Heart left ventricle (tissue), 16 donors: ENCODE results near the gene PEPD. TPM values are rescaled to one million over a fixed set of nuclear protein-coding genes. Genes with fewer than 3 reads are reported as not detected.

ENCODE experiments used
- ATAC-seq, 4 donors: fragments of 200-7000 bp; cut with Tn5 transposase; one replicate each; pipeline ENCODE4 v1.9.1; 2020 to 2022; ENCODE audit warnings: moderate library complexity in 4 of 4, mild to moderate bottlenecking in 3 of 4, moderate number of reproducible peaks in 1 of 4
- DNase-seq, 5 donors: peaks; one replicate each; pipeline ENCODE4 v3.0.0-alpha.2; 2020
- H3K27ac ChIP-seq, 12 donors: fragments of 200-600 bp; sonication (generic) in 4 of 12; one replicate each; pipeline versions ENCODE4 v1.5.0 to v1.8.0; 2016 to 2022; ENCODE audit warnings: mild to moderate bottlenecking in 2 of 12
- H3K27me3 ChIP-seq, 9 donors: fragments of 200-600 bp; sonication (generic) in 2 of 9; one replicate each; pipeline versions ENCODE4 v1.5.1 to v1.8.0; 2016 to 2022; ENCODE audit warnings: mild to moderate bottlenecking in 3 of 9
- H3K36me3 ChIP-seq, 9 donors: fragments of 200-600 bp; sonication (generic) in 2 of 9; one replicate each; pipeline versions ENCODE4 v1.5.0 to v1.8.0; 2018 to 2022; ENCODE audit warnings: mild to moderate bottlenecking in 2 of 9
- H3K4me1 ChIP-seq, 12 donors: fragments of 200-600 bp; sonication (generic) in 4 of 12; one replicate each; pipeline versions ENCODE4 v1.5.0 to v1.8.0; 2016 to 2022; ENCODE audit warnings: mild to moderate bottlenecking in 3 of 12
- H3K4me3 ChIP-seq, 12 donors: fragments of 200-600 bp; sonication (generic) in 4 of 12; one replicate each; pipeline versions ENCODE4 v1.5.0 to v1.8.0; 2017 to 2022; ENCODE audit warnings: mild to moderate bottlenecking in 9 of 12, moderate library complexity in 4 of 12
- H3K9me3 ChIP-seq, 12 donors: fragments of 200-600 bp; sonication (generic) in 4 of 12; one replicate each; pipeline versions ENCODE4 v1.5.0 to v1.8.0; 2016 to 2022; ENCODE audit warnings: mild to moderate bottlenecking in 1 of 12
- CTCF ChIP-seq, 12 donors: fragments of 200-600 bp; sonication (generic) in 4 of 12; IDR thresholded peaks; one replicate each; pipeline versions ENCODE4 v1.5.0 to v1.8.0; 2018 to 2022; ENCODE audit warnings: antibody characterized with exemption in 12 of 12, mild to moderate bottlenecking in 5 of 12
- POLR2A ChIP-seq, 2 donors: fragments of 450-650 bp; IDR thresholded peaks; one replicate each; pipeline ENCODE4 v1.6.1; 2017; ENCODE audit warnings: antibody characterized with exemption in 2 of 2, mild to moderate bottlenecking in 2 of 2, moderate library complexity in 2 of 2
- WGBS, 4 donors: extraction: QIAGEN DNeasy Blood & Tissue Kit in 2 of 4; methylation state at CpG; one replicate each; pipeline versions ENCODE4 v1.1.5 to v1.1.7; 2013 to 2018; 5-methylcytosine and 5-hydroxymethylcytosine counted together
- intact Hi-C, 10 donors: fragments of 100-400 bp; cut with DNase I; formaldehyde crosslinking; loops; one replicate each; pipeline versions ENCODE4 v1.11.1 to v1.14.2; 2022
- polyA plus RNA-seq, 2 donors: library from polyadenylated mRNA; stranded (reverse); fragments of 200-250 nt; gene quantifications; one replicate each; pipeline ENCODE4 v1.2.3, GENCODE V29; 2013
- total RNA-seq, 9 donors: library from RNA; depleted of rRNA in 2 of 9; stranded (reverse); fragments of >200 nt in 2 of 9; fragmentation: NEBNext Ultra II Directional in 3 of 9; extraction: Animal tissue kit (Norgen Biotek cat#: 25700) in 3 of 9; gene quantifications; one replicate each; pipeline versions ENCODE4 v1.1.0 to v1.2.4, GENCODE V29; 2016 to 2023
- donor health status: ischemic (EF 13 %, LVEDD 7.1; RV severe dilation, severe dysfunction).
- donor health status: healthy with polysubstance abuse.
- donor health status: DM: no; HTN: yes; CAD: no.
- donor health status: DM: no; HTN: no; CAD: no.
- donor health status: ischemic (EF 25% LVEDD 6.9; RV normal size, moderate dysfunction).
- donor health status: ischemic (EF 25% LVEDD 5.7; RV mildly dilated, moderate dysfunction).
- donor health status: healthy.
- donor health status: DM: yes; HTN: yes; CAD: no.
- donor health status: ischemic (EF 35%, LVEDD 5.7; RV mildly dilated, moderate dysfunction).
- donor health status: nonischemic (EF 11% LVEDD 7.7; RV severe dilation, severe dysfunction).
- donor health status: DM: yes; HTN: yes; CAD: no.
- donor health status: PGD.
- donor health status: ischemic (EF 29% LVEDD 5.4; RV normal size, mild dysfunction).
- donor health status: nonischemic (EF 23%, LVEDD 6.1; RV moderate dilation, normal function).

Gene PEPD
- total and polyA plus RNA-seq, 11 donors = 19.4 to 45.7 (median 29.9) TPM

GRCh38 chr19:33513424-33513823 is 8.2 kb downstream of the PEPD start:
- TF ChIP-seq POLR2A (IDR thresholded peaks at IDR 0.05) (no peak), CTCF (IDR thresholded peaks at IDR 0.05) (no peak)
- Histone ChIP-seq H3K4me3 (no peak overlapping the region), H3K27ac (no peak overlapping the region), H3K27me3 (no peaks in the 10 kb centered on the region), H3K4me1 (peaks cover 0 to 15% (median 2%) of the 10 kb centered on the region in 12 donors), H3K9me3 (no peaks in the 10 kb centered on the region), H3K36me3 (peaks cover 0 to 29% (median 8%) of the 10 kb centered on the region in 9 donors)
- intact Hi-C loops = no loop called here
- ATAC-seq (peak in 1 of 4 donors; percentile 18), DNase-seq (peak in 1 of 5 donors; percentile 45)
- 79 to 93% (median 90%) methylated on average over 9 of the region's 9 CpGs for WGBS, 4 donors

GRCh38 chr19:33512580-33513137 is 8.9 kb downstream of the PEPD start:
- Histone ChIP-seq H3K36me3 (peaks cover 0 to 29% (median 8%) of the 10 kb centered on the region in 9 donors), H3K27me3 (no peaks in the 10 kb centered on the region), H3K27ac (no peak overlapping the region), H3K9me3 (no peaks in the 10 kb centered on the region), H3K4me1 (peaks cover 0 to 22% (median 10%) of the 10 kb centered on the region in 12 donors), H3K4me3 (no peak overlapping the region)
- no peak for DNase-seq
- ATAC-seq = no peak
- intact Hi-C loops = no loop called here
- no peak for TF ChIP-seq CTCF (IDR thresholded peaks at IDR 0.05)
- 90 to 99% (median 95%) methylated on average over 14 to 23 of the region's 23 CpGs for WGBS, 4 donors

- WGBS, 4 donors = 93 to 97% (median 97%) methylated on average over 2 to 3 of the region's 3 CpGs
Observed at GRCh38 chr19:33512021-33512420, 9.6 kb downstream of the PEPD start.

GRCh38 chr19:33511346-33511745 is 10.2 kb downstream of the PEPD start:
- H3K27me3 ChIP-seq = no peaks in the 10 kb centered on the region
- WGBS, 4 donors = 74 to 95% (median 92%) methylated on average over 8 to 13 of the region's 13 CpGs
- DNase-seq (no peak), ATAC-seq (no peak)
- H3K4me3 ChIP-seq = no peak overlapping the region
- peaks cover 0 to 29% (median 8%) of the 10 kb centered on the region in 9 donors for H3K36me3 ChIP-seq
- peaks cover 0 to 34% (median 16%) of the 10 kb centered on the region in 12 donors for H3K4me1 ChIP-seq
- TF ChIP-seq CTCF (IDR thresholded peaks at IDR 0.05) (no peak), POLR2A (IDR thresholded peaks at IDR 0.05) (no peak)
- no peak overlapping the region for H3K27ac ChIP-seq
- intact Hi-C loops = no loop called here
- H3K9me3 ChIP-seq = no peaks in the 10 kb centered on the region

More at GRCh38 chr19:33512021-33512420, 9.6 kb downstream of the PEPD start:
- ATAC-seq = no peak
- no peak for DNase-seq
- Histone ChIP-seq H3K27ac (no peak overlapping the region), H3K9me3 (no peaks in the 10 kb centered on the region), H3K27me3 (no peaks in the 10 kb centered on the region), H3K4me1 (peaks cover 0 to 29% (median 16%) of the 10 kb centered on the region in 12 donors), H3K4me3 (no peak overlapping the region), H3K36me3 (peaks cover 0 to 29% (median 8%) of the 10 kb centered on the region in 9 donors)
- TF ChIP-seq POLR2A (IDR thresholded peaks at IDR 0.05) = no peak
- no peak for TF ChIP-seq CTCF (IDR thresholded peaks at IDR 0.05)
- intact Hi-C loops = no loop called here
